HG03575 (cell line): ENCODE data around the gene FOXN3.

ENCODE experiments used
- ATAC-seq: cut with Tn5 transposase; IDR thresholded peaks from one replicate; pipeline ENCODE4 v1.9.1; 2021; ENCODE audit not compliant: unreplicated experiment, insufficient number of reproducible peaks, low FRiP score; ENCODE audit errors: extremely low read depth

The FOXN3 gene

GRCh38 chr14:89107626-89108025, 309.4 kb downstream of the FOXN3 start:
- ATAC-seq = no peak
